Skeletal muscle cell (primary cell): ENCODE data around the gene CNOT1.
"Not testable (repeated sequence)": the region's sequence is repeated elsewhere in the genome, so short reads cannot be mapped to it uniquely, and the experiment has no call there.

Source experiments
- DNase-seq: peaks from one replicate; pipeline ENCODE4 v3.0.0-alpha.2; 2010; ENCODE audit warnings: low read depth
- H3K4me3 ChIP-seq: 2 replicates; pipeline ENCODE4 v1.5.1; 2011; ENCODE audit warnings: low read depth, mild to moderate bottlenecking, control low read depth, low read length, moderate library complexity

Gene CNOT1

DNA sequence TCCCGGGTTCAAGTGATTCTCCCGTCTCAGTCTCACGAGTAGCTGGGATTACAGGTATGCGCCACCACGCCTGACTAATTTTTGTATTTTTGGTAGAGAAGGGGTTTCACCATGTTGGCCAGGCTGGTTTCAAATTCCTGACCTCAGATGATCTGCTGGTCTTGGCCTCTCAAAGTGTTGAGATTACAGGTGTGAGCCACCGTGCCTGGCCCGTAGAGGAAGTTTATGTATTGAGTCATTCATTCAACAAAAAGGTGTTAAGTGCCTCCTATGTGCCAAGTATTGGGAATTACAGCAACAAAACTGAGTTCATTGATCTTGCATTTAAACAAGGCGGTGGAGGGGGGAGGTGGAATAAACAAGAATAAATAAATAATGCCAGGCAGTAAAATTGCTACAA lies 10.2 kb upstream of the CNOT1 start:
- no peak overlapping the region for H3K4me3 ChIP-seq
- DNase-seq: no peak

GRCh38 chr16:58639230-58639629 lies 9.6 kb upstream of the CNOT1 start:
- H3K4me3 ChIP-seq: no peak overlapping the region
- DNase-seq: no peak

GRCh38 chr16:58638148-58639036 lies 8.8 kb upstream of the CNOT1 start:
- DNase-seq: peak; percentile 63

GRCh38 chr16:58637021-58637420 lies 7.4 kb upstream of the CNOT1 start:
- H3K4me3 ChIP-seq, DNase-seq: not testable (repeated sequence)

More at GRCh38 chr16:58638148-58639036, 8.8 kb upstream of the CNOT1 start:
- H3K4me3 ChIP-seq: no peak overlapping the region

DNA sequence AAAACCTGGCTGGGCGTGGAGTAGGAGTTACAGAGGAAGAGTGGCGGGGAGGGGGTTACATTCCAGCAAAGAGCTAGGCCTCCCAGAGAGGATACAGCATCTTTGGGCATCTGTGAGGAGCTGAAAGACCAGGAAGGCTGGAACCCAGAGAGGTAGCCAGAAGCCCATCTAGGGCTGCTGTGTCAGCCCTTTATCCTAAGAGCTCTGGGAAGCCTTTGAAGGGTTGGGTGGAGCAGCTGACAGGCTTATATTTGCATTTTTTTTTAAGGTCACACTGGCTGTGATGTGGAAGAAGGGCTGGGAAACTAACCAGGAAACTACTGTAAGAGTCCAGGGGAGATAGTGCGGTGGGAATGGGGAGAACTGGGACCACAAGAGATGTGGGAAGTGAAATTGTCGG lies 6.8 kb upstream of the CNOT1 start:
- no peak for DNase-seq

DNA sequence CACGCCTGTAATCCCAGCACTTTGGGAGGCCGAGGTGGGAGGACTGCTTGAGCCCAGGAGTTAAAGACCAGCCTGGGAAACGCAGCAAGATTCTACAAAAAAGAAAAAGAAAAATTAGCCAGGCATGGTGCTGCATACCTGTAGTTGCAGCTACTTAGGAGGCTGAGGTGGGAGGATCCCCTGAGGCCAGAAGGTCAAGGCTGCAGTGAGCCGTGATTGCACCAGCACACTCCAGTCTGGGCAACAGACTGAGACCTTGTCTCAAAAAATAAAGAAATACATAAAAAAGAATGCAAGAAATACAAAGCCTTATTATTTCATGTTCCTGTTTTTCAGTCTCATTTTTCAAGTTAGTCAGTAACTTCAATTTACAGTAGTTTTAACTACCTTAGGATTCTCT lies 5.9 kb upstream of the CNOT1 start:
- no peak for DNase-seq
- no peak overlapping the region for H3K4me3 ChIP-seq

More for the DNA sequence above, 6.8 kb upstream of the CNOT1 start:
- no peak overlapping the region for H3K4me3 ChIP-seq

DNA sequence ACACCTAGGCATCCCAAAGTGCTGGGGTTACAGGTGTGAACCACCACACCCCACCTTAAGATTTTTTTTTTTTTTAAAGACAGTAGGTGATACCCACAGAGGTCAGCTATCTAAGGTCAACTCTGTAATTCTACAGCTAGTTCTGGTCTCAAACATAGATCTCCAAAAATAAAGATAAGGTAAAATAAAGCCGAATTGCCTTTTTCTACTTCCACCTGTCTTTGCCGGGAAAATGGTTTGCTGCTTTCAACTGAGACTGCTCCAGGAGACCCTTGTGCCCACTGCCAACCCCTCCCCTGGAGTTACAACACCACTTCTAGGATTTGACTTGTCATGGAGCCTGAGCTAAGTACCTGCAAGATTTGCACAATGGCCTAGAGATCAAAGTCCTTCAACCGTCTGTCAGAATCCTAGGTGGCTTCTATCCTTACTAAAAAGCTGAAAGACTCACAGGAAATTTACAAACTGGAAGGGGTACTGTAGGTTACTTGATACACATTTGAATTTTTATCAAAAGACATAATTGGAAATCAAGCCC lies 4.7 kb upstream of the CNOT1 start:
- no peak overlapping the region for H3K4me3 ChIP-seq
- DNase-seq: no peak

DNA sequence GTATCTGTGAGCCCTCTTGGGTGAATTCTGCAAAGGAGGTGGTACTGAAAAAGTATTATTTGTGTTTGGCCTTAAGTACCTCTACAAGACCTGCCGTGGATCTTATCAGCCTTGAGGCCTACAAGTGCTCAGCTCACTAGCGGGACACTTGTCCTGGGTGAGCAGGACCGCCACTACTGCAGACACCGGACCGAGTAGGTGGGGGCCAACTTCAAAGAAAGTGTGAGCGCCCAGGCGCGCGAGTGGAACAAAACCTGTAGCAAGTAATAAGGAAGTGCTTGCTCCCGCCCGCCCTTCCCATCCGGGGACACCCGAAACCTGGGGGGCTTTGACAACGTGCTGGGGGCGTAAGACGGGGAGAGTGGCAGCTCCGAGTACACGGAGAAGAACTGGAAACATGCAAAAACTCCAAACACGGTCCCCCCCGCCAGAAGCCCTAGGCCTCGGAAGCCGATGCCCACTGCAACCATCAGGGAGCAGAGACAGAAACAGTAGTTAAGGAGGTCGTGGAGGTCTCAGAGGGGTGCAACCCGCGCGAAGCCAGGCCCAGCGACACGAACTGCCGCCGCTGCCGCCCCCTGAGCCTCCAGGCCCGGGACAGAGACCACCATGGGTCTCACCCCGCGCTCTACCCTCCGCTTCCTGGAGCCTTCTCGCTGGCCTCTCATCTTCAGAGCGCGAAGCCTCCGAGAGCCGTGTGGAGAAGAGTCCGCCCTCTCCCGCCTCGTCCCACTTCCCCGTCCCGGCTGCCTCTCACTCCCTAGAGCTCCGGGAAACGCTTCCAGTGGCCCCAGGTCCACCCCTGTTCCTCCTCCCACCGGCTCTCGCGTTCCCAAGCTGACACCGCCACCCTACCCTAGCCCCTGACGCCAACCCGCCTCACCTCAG lies 537 bp downstream of the CNOT1 start:
- H3K4me3 ChIP-seq: peak overlapping the region; percentile 98
- no peak for DNase-seq

DNA sequence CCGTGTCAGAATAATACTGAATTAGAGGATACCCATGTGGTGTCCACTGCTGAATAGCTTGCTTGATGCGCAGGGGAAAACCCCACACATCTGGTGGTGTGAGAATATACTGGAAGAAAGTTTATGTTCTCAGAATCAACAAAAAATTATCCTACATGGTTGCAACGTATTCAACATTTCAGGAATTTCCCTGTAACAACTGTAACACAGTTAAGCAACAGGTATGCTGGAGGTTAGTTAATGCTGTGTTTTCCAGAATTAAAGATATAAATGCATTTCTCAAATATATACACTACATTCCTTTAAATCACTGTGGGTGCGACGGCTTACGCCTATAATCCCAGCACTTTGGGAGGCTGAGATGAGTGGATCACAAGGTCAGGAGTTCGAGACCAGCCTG lies 5.4 kb downstream of the CNOT1 start:
- no peak overlapping the region for H3K4me3 ChIP-seq
- DNase-seq: no peak

DNA sequence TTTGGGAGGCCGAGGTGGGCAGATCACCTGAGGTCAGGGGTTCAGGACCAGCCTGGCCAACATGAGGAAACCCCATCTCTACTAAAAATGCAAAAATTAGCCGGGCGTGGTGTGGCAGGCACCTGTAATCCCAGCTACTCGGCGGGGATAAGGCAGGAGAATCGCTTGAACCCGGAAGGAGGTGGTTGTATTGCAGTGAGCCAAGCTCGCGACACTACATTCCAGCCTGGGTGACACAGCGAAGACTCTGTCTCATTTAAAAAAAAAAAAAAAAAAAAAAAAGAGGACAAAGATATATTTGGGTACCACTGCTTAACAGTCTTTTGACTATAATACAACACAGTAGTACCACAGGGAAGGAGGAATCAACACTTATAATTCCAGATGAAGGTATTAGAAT lies 9.2 kb downstream of the CNOT1 start:
- H3K4me3 ChIP-seq: no peak overlapping the region
- no peak for DNase-seq

DNA sequence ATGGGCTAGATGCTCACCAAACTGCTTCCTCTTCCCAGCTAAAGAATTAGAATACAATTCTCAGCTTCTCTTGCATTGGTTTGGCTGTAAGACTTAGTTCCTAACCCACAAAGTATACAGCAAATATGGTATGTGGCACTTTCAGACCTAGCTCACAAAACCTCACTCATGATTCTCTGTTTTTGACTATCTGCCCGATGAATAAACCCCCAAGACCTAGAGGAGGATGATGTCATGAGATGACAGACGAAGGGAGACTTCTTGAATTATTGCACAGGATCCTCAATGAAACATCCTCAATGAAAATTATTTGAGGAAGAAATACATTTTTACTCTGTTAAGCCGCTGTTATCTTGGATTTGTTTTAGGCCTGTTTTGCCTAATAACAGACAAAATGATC lies 14.3 kb downstream of the CNOT1 start:
- DNase-seq: no peak
- no peak overlapping the region for H3K4me3 ChIP-seq

- no peak for DNase-seq
- no peak overlapping the region for H3K4me3 ChIP-seq
Observed at GRCh38 chr16:58614860-58615259, 14.8 kb downstream of the CNOT1 start.

- DNase-seq: no peak
- H3K4me3 ChIP-seq: no peak overlapping the region
Observed at GRCh38 chr16:58614212-58614611, 15.4 kb downstream of the CNOT1 start.

GRCh38 chr16:58612965-58613364 lies 16.7 kb downstream of the CNOT1 start:
- not testable (repeated sequence) for DNase-seq, H3K4me3 ChIP-seq

DNA sequence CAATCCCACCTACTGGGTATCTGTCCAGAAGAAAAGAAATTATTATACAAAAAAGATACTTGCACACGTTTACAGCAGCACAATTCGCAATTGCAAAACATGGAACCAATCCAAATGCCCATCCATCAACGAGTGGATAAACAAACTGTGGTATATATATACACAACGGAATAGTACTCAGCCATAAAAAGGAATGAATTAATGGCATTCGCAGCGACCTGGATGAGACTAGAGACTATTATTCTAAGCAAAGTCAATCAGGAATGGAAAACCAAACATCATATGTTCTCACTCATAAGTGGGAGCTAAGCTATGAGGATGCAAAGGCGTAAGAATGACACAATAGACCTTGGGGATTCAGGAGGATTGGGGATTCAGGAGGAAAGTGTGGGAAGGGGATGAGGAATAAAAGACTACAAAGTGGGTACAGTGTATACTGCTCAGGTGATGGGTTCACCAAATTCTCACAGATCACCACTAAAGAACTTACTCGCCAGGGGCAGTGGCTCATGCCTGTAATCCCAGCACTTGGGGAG lies 21.0 kb downstream of the CNOT1 start:
- H3K4me3 ChIP-seq: no peak overlapping the region
- DNase-seq: no peak

DNA sequence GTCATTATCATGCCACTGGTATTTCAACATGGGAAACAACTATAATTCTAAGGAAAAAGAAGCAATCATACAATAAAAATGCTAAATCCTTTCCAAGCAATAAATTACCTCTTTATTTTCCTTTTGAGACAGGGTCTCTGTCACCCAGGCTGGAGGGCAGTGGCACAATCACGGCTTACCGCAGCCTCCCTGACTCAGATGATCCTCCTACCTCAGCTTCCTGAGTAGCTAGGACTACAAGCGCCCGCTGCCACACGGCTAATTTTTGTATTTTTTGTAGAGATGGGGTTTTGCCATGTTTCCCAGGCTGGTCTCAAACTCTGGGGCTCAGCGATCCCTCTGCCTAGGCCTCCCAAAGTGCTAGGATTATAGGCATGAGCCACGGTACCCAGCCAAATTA lies 24.1 kb downstream of the CNOT1 start:
- no peak overlapping the region for H3K4me3 ChIP-seq
- DNase-seq: no peak

DNA sequence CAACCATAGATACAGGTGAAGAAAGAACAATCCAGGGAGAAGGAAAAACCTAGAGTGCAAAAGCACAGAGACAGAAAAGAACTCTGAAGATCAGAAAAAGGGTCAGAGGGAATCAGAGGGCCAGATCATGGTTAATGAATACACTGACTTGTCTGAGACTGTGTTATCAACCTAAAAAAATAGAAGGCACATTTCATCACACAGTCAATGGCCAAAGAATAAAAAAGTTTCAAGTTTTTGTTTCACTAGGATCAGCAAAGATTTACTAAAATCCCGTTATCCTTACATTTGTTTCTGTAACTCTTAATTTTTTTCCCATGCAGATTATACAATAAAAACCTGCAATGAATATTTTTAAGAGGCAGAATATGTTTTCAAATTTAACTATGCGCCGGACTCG lies 38.5 kb downstream of the CNOT1 start:
- DNase-seq: no peak
- no peak overlapping the region for H3K4me3 ChIP-seq

GRCh38 chr16:58589326-58589905 lies 40.2 kb downstream of the CNOT1 start:
- DNase-seq: no peak
- H3K4me3 ChIP-seq: no peak overlapping the region

GRCh38 chr16:58588406-58588805 lies 41.2 kb downstream of the CNOT1 start:
- no peak overlapping the region for H3K4me3 ChIP-seq
- DNase-seq: no peak
